Rectal smooth muscle tissue (tissue), 1 donor: ENCODE measurements around the gene PALB2.

ENCODE experiments used
- H3K27ac ChIP-seq: one replicate; pipeline ENCODE4 v1.7.0; 2013; ENCODE audit warnings: low read depth, low read length, inconsistent platforms
- H3K27me3 ChIP-seq: one replicate; pipeline ENCODE4 v1.7.0; 2013; ENCODE audit warnings: low read length; ENCODE audit not compliant: control insufficient read depth, insufficient read depth
- H3K36me3 ChIP-seq: one replicate; pipeline ENCODE4 v1.7.0; 2013; ENCODE audit warnings: low read length; ENCODE audit not compliant: control insufficient read depth, insufficient read depth
- H3K4me1 ChIP-seq: one replicate; pipeline ENCODE4 v1.7.0; 2013; ENCODE audit warnings: low read length; ENCODE audit not compliant: control insufficient read depth, insufficient read depth
- H3K4me3 ChIP-seq: one replicate; pipeline ENCODE4 v1.7.0; 2013; ENCODE audit warnings: low read length
- H3K9ac ChIP-seq: one replicate; pipeline ENCODE4 v1.7.0; 2013; ENCODE audit warnings: low read length

The PALB2 gene

DNA sequence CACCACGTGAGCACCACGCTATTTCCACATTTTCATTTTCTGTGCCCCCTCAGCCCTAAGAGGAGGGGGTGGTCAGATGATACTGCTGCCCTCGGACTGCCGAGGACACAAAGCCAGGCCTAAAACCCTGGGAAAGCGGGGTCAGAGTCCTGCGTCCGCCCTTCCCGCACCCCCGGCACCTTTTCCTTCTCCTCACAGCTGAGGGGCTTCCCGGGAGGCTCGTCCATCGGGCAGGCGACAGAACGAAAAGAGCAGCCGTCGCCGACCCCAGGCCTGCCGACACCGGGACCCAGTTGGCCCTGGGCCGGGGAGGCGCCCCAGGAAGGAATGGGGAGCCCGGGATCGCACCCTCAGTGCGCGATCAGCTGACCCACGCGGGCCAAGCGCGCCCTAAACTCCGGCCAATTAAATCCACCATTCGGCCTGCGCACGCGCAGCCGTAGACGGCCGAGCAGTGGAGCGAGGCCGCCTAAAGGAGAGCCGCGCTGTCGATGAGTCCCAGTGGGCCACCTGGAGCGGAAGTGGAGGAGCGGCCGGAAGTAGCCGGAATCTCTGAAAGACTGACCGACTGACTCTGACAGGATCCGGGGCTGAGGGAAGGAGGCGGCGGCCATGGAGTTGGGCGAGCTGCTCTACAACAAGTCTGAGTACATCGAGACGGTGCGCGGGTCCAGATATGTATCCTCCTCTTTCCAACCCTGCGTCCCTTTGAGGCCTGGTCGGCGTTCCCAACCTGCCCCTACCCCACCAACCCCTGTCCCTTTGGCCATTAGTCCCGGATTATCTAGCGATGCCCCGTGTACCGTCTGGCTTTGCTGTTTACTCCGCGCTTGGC, at the start of gene PALB2, which contains the start of gene DCTN5:
Gene PALB2, minus strand, starts transcription at position 380 of the 835 bp plus-strand sequence. Its CDS starts 153 bp downstream, at position 227.
Gene DCTN5, plus strand, starts transcription at position 536 of the 835 bp plus-strand sequence. Its CDS starts 77 bp downstream, at position 613.
- H3K4me1 ChIP-seq = peaks cover 3% of the 10 kb centered on the region
- no peaks in the 10 kb centered on the region for H3K27me3 ChIP-seq
- H3K9ac ChIP-seq = peak within 1 kb of the TSS; percentile 76
- H3K27ac ChIP-seq = peak within 1 kb of the TSS; percentile 91
- H3K36me3 ChIP-seq = peaks cover 2% of the 10 kb centered on the region
- peak within 1 kb of the TSS; percentile 98 for H3K4me3 ChIP-seq

DNA sequence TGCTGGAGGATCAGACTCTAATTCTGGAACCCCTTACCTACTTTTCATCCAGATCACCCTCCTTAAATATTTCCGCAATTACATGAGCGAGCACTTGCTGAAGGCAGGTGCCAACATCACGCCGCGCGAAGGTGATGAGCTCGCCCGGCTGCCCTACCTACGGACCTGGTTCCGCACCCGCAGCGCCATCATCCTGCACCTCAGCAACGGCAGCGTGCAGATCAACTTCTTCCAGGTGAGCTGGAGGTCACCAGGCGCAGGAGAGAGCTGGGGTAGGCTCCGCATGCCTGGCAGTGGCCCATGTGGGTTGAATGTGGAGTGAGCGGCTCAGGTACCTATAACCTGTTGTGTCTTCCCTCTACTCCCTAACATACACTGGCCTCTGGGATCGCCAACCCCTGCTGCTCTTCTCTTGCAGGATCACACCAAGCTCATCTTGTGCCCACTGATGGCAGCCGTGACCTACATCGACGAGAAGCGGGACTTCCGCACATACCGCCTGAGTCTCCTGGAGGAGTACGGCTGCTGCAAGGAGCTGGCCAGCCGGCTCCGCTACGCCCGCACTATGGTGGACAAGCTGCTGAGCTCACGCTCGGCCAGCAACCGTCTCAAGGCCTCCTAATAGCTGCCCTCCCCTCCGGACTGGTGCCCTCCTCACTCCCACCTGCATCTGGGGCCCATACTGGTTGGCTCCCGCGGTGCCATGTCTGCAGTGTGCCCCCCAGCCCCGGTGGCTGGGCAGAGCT, 48.5 kb upstream of the PALB2 start:
- H3K27ac ChIP-seq = no peak overlapping the region
- H3K4me1 ChIP-seq = no peaks in the 10 kb centered on the region
- peaks cover 22% of the 10 kb centered on the region for H3K36me3 ChIP-seq
- H3K9ac ChIP-seq = no peak overlapping the region
- H3K4me3 ChIP-seq = no peak overlapping the region
- no peaks in the 10 kb centered on the region for H3K27me3 ChIP-seq

DNA sequence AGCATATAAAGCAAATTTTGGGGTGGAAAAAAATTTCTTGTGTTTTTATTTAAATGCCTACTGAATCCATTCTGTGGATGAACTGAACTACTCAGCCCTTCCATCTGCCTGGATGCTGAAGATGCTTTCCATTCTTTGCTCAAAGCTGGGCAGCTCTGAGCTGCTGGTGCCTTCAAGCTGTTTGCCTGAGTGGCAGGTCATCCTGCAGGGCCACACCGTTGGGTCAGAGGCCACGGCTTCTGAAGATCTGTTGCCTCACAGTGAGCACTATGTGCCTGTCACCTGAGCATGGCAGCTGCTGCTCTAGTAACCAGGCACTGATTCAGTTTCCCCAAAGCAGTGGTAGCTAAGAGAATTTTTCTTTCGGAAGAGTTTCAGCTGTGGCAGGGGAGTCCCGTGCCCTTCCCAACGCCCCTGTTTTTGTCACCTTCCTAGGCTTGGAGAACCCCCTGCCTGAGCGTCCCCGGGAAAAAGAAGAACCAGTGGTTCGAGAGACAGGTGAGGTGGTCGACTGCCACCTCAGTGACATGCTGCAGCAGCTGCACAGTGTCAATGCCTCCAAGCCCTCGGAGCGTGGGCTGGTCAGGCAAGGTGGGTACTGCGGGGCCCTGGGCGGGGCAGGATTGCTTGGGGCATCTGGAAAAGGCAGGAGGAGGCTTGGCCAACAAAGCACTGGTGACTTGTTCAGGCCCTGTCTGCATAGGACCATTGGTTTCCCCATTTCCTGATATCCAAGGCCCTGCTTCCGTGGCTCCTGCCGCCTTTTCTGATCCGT, 46.1 kb upstream of the PALB2 start:
- H3K36me3 ChIP-seq = peaks cover 28% of the 10 kb centered on the region
- H3K4me3 ChIP-seq = no peak overlapping the region
- no peaks in the 10 kb centered on the region for H3K4me1 ChIP-seq
- no peak overlapping the region for H3K27ac ChIP-seq
- H3K27me3 ChIP-seq = no peaks in the 10 kb centered on the region
- H3K9ac ChIP-seq = no peak overlapping the region

DNA sequence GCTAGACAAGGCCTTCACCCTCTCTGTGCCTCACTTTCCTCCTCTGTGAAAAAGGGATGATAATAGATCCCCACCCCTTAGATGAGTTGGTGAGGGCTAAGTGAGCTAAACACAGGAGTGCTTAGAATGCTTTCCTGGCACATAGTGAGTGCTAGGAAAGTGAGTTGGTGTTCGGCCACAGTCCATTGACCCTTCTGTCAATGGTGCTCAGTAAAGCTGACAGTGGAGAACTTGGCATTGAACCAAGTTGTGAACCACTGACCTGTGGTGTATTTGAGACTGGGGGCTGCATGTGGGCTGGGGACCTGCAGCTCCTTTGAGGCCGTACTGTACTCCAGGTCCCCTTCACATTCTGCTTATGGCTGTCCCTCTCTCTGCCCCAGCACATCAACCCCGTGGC, 42.4 kb upstream of the PALB2 start:
- Histone ChIP-seq H3K27ac (no peak overlapping the region), H3K27me3 (no peaks in the 10 kb centered on the region), H3K9ac (no peak overlapping the region), H3K4me1 (peaks cover 5% of the 10 kb centered on the region), H3K4me3 (no peak overlapping the region), H3K36me3 (peaks cover 19% of the 10 kb centered on the region)

DNA sequence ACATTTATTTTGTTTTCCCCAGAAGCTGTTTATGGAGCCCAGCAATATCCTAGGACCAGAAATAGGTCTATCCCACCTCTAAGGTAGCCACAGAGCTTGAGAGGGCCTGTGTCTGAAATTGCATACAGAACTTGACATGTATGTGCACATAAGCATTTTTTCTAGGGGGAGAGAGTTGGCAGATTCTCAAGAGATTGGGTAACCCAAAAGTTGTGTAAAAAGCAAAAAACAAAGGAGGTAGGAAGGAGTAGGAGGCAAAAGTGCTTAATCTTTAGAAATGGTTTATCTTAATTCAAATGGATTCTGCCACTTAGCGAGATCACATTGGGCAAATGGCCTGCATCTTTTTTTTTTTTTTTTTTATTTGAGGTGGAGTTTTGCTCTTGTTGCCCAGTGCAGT, 41.1 kb upstream of the PALB2 start:
- no peaks in the 10 kb centered on the region for H3K27me3 ChIP-seq
- no peak overlapping the region for H3K9ac ChIP-seq
- no peak overlapping the region for H3K27ac ChIP-seq
- H3K4me1 ChIP-seq = peaks cover 5% of the 10 kb centered on the region
- peaks cover 13% of the 10 kb centered on the region for H3K36me3 ChIP-seq
- no peak overlapping the region for H3K4me3 ChIP-seq

DNA sequence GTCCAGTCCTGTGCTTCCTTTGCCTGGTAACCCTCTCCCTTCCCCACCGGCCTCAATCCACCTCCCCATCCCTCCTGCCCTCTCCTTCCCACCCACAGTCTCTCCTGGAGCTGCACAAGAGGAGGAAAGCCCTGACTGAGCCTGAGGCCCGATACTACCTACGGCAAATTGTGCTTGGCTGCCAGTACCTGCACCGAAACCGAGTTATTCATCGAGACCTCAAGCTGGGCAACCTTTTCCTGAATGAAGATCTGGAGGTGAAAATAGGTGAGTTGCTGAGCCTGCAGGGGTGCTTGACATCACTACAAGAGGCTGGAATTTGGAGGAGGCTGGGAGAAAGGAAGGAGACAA, 38.9 kb upstream of the PALB2 start:
- H3K27me3 ChIP-seq = no peaks in the 10 kb centered on the region
- peaks cover 5% of the 10 kb centered on the region for H3K4me1 ChIP-seq
- H3K36me3 ChIP-seq = peaks cover 17% of the 10 kb centered on the region
- no peak overlapping the region for H3K27ac ChIP-seq
- no peak overlapping the region for H3K9ac ChIP-seq
- no peak overlapping the region for H3K4me3 ChIP-seq

DNA sequence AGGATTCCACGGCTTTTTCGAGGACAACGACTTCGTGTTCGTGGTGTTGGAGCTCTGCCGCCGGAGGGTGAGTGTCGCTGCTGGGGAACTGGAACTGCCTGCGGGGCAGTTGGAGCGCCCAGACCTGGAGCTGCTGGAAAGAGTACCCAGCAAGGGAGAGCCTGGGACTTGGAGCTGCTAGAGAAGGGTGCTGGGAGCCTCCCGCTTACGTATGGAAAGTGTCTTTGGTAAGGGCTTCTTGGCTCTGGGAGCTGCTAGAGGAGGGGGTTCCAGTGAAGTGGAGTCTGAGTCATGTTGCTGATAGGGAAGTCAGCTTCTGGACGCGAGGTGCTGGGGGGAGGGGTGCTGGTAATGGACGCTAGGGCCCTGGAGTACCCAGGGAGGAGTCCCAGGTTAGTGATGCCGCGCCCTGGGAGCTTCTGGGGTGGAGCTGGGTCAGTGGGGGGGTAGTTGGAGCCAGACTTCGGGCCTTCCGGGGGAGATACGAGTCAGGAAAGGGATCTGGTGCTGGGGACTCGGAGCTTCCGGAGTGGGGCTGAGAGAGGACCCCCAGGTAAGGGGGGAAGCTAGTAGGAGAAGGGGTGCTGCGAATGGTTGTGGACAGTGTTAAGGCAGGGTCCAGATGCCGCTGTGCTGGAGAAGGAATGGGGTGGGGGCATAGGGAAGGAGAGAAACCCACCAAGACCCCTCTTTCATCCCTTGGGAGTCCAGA, 38.3 kb upstream of the PALB2 start:
- H3K36me3 ChIP-seq = peaks cover 17% of the 10 kb centered on the region
- H3K4me1 ChIP-seq = peaks cover 5% of the 10 kb centered on the region
- peak overlapping the region; percentile 71 for H3K4me3 ChIP-seq
- H3K9ac ChIP-seq = no peak overlapping the region
- H3K27me3 ChIP-seq = no peaks in the 10 kb centered on the region
- H3K27ac ChIP-seq = no peak overlapping the region

DNA sequence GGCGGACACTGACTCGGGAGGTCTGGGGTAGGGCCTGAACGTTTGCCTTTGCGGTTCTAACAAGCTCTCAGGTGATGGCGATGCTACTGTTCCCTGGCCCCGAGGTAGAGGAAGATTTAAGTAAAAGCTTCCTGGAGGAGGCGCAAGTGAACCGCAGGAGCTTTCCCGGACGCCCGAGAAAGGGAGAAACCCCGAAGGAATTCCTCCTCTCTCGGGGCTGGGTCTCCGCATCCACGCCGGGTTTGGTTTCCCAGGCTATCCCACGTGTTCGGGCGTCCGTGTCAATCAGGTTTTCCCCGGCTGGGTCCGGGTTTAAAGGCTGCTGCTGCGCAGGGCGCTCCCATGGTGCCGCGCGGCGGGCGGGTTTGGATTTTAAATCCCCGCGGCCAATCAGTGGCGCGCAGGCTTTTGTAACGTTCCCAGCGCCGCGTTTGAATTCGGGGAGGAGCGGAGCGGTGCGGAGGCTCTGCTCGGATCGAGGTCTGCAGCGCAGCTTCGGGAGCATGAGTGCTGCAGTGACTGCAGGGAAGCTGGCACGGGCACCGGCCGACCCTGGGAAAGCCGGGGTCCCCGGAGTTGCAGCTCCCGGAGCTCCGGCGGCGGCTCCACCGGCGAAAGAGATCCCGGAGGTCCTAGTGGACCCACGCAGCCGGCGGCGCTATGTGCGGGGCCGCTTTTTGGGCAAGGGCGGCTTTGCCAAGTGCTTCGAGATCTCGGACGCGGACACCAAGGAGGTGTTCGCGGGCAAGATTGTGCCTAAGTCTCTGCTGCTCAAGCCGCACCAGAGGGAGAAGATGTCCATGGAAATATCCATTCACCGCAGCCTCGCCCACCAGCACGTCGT, 37.5 kb upstream of the PALB2 start, which contains the start of gene PLK1:
Gene PLK1, plus strand, starts transcription at position 460 of the 844 bp plus-strand sequence. Its CDS starts 44 bp downstream, at position 504.
- peaks cover 16% of the 10 kb centered on the region for H3K36me3 ChIP-seq
- H3K4me1 ChIP-seq = peaks cover 5% of the 10 kb centered on the region
- peak within 1 kb of the TSS; percentile 71 for H3K4me3 ChIP-seq
- H3K27me3 ChIP-seq = no peaks in the 10 kb centered on the region
- no peak within 1 kb of the TSS for H3K9ac ChIP-seq
- no peak within 1 kb of the TSS for H3K27ac ChIP-seq

DNA sequence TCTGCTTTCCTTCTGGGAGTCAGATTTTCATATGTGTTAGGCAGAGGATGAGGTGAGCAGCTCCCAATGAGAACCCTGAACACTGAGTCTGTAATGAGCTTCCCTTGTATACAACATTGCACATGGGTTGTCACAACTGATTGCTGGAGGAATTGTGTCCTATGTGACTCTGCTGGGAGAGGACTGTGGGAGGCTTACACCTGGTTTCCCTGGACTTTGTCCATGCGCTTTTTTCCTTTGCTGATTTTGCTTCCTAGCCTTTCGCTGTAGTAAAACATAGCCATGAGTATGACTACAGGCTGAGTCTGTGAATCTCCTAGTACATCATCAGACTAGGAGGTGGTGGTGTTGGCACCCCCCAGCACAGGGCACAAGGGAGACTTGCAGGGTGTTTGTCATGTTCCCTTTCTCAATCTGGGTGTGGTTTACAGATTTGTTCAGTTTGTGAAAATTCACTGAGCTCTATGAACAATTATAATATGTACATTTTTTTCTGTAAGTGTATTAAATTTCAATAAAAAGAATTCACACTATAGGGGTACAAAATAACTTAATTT, 35.9 kb upstream of the PALB2 start:
- Histone ChIP-seq H3K36me3 (peaks cover 15% of the 10 kb centered on the region), H3K4me3 (no peak overlapping the region), H3K9ac (no peak overlapping the region), H3K27ac (no peak overlapping the region), H3K4me1 (peaks cover 5% of the 10 kb centered on the region), H3K27me3 (no peaks in the 10 kb centered on the region)

DNA sequence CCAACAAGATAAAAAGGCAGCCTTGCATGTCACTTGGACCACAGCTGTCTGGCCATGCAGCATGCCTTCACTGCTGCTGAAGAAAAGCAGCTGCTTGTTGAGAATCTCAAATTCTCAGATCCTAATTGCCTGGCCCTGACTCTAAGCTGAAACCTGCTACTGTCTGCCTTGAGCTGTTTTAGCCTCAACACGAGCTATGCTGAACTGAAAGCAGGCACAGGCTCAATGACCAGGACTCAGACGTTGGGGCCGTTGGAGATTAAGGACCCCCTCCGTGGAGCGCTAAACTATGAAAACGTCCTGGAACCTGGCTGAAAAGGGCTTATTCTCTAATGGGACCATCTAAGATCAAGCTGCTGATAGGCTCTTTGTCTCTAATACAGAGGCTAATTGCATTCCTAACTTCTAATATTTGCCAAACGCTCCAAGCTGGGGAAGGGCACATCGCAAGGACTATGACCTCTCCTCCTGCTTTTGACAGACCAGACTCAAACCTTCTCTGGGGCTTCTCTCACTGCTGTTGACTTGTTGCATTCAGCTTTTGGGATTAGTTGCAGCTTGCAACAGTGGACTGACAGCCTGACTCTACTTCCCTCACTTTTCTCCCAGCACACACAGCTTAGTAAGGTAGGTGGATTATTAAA, 33.0 kb upstream of the PALB2 start:
- Histone ChIP-seq H3K27ac (no peak overlapping the region), H3K27me3 (no peaks in the 10 kb centered on the region), H3K4me1 (peaks cover 2% of the 10 kb centered on the region), H3K4me3 (no peak overlapping the region), H3K9ac (no peak overlapping the region), H3K36me3 (peaks cover 14% of the 10 kb centered on the region)
